IMR-90 (cell line): Measurements from ENCODE around the gene MMP14. TPM values are rescaled to one million over a fixed set of nuclear protein-coding genes. Genes with fewer than 3 reads are reported as not detected.
A peak's percentile ranks its signal among the peaks of the same experiment; 100 is the strongest.

ENCODE experiments used
- ATAC-seq: fragments of 200-7000 bp; cut with Tn5 transposase; 2 replicates; pipeline ENCODE4 v1.9.1; 2020; ENCODE audit warnings: low read depth, mild to moderate bottlenecking, moderate library complexity
- BruUV-seq: library from RNA; stranded (reverse); fragments of 400-500 nt; replicated peaks from 2 replicates; lab custom pipeline; 2021; lab: Mats Ljungman, UMichigan
- CTCF ChIA-PET: fragments of 300-600 bp; formaldehyde crosslinking; extraction: SDS; loops from one replicate; lab custom pipeline; 2021; ENCODE audit warnings: antibody characterized with exemption; lab: Yijun Ruan, JAX
- POLR2A ChIA-PET: fragments of 300-600 bp; sonication (Branson Sonifier 250); formaldehyde crosslinking; loops from one replicate; lab custom pipeline; 2022; ENCODE audit warnings: antibody characterized with exemption; ENCODE audit not compliant: unreplicated experiment; lab: Charles Lee
- DNase-seq: peaks from one replicate; pipeline ENCODE4 v3.0.0; 2013
- H2AFZ ChIP-seq: replicated peaks from 2 replicates; pipeline ENCODE3; 2013; ENCODE audit warnings: low read length, mild to moderate bottlenecking; ENCODE audit not compliant: poor library complexity
- H2AK5ac ChIP-seq: 2 replicates; pipeline ENCODE4 v1.6.1; 2013; ENCODE audit warnings: low read depth, low read length, inconsistent platforms
- H2AK9ac ChIP-seq: replicated peaks from 2 replicates; pipeline ENCODE3; 2013; ENCODE audit warnings: mild to moderate bottlenecking, low read depth, low read length, moderate library complexity; ENCODE audit not compliant: poor library complexity
- H2BK120ac ChIP-seq: 2 replicates; pipeline ENCODE4 v1.6.1; 2013; ENCODE audit warnings: low read depth, low read length, inconsistent platforms
- H2BK15ac ChIP-seq: 3 replicates; pipeline ENCODE4 v1.6.1; 2013; ENCODE audit warnings: low read depth, low read length, inconsistent platforms
- H2BK20ac ChIP-seq: 2 replicates; pipeline ENCODE4 v1.6.1; 2013; ENCODE audit warnings: low read depth, mild to moderate bottlenecking, inconsistent platforms, low read length, moderate library complexity
- H2BK5ac ChIP-seq: 2 replicates; pipeline ENCODE4 v1.6.1; 2013; ENCODE audit warnings: mild to moderate bottlenecking, low read depth, low read length, inconsistent platforms; ENCODE audit not compliant: poor library complexity, severe bottlenecking
- H3K14ac ChIP-seq: replicated peaks from 2 replicates; pipeline ENCODE4 v1.6.1; 2013; ENCODE audit warnings: low read depth, low read length, inconsistent platforms
- H3K18ac ChIP-seq: 2 replicates; pipeline ENCODE4 v1.6.1; 2013; ENCODE audit warnings: low read depth, low read length, control low read depth
- H3K23ac ChIP-seq: 2 replicates; pipeline ENCODE4 v1.6.1; 2013; ENCODE audit warnings: low read depth, low read length, inconsistent platforms
- H3K27ac ChIP-seq: 2 replicates; pipeline ENCODE4 v1.5.1; 2013; ENCODE audit warnings: mild to moderate bottlenecking, control low read depth, low read length; ENCODE audit not compliant: insufficient read depth
- H3K27me3 ChIP-seq: 2 replicates; pipeline ENCODE4 v1.6.1; 2013; ENCODE audit warnings: low read length; ENCODE audit not compliant: control insufficient read depth, insufficient read depth
- H3K36me3 ChIP-seq: 2 replicates; pipeline ENCODE4 v1.6.1; 2013; ENCODE audit warnings: low read length, mixed read lengths; ENCODE audit not compliant: control insufficient read depth, insufficient read depth
- H3K4ac ChIP-seq: 2 replicates; pipeline ENCODE4 v1.6.1; 2013; ENCODE audit warnings: low read depth, low read length, inconsistent platforms
- H3K4me1 ChIP-seq: 2 replicates; pipeline ENCODE4 v1.6.1; 2013; ENCODE audit warnings: low read length, mixed read lengths; ENCODE audit not compliant: control insufficient read depth, insufficient read depth
- H3K4me2 ChIP-seq: 2 replicates; pipeline ENCODE4 v1.6.1; 2013; ENCODE audit warnings: low read depth, mild to moderate bottlenecking, control low read depth, low read length, moderate library complexity
- H3K4me3 ChIP-seq: 2 replicates; pipeline ENCODE4 v1.5.1; 2013; ENCODE audit warnings: low read depth, mild to moderate bottlenecking, control low read depth, low read length, moderate library complexity; ENCODE audit not compliant: insufficient read depth
- H3K56ac ChIP-seq: 2 replicates; pipeline ENCODE4 v1.6.1; 2013; ENCODE audit warnings: low read length, inconsistent platforms; ENCODE audit not compliant: insufficient read depth; ENCODE audit errors: extremely low read depth
- H3K79me1 ChIP-seq, 2 experiments: 2 replicates each; pipeline ENCODE4 v1.6.1; 2013; ENCODE audit warnings: low read length in 2 of 2, inconsistent platforms in 1 of 2, low read depth in 1 of 2
- H3K9ac ChIP-seq: 2 replicates; pipeline ENCODE4 v1.6.1; 2013; ENCODE audit warnings: low read depth, low read length, control low read depth
- H3K9me1 ChIP-seq: 2 replicates; pipeline ENCODE4 v1.6.1; 2013; ENCODE audit warnings: low read length, inconsistent platforms; ENCODE audit not compliant: insufficient read depth
- H3K9me3 ChIP-seq: 2 replicates; pipeline ENCODE4 v1.6.1; 2013; ENCODE audit warnings: low read length; ENCODE audit not compliant: control insufficient read depth, insufficient read depth
- H4K20me1 ChIP-seq: 2 replicates; pipeline ENCODE4 v1.6.1; 2013; ENCODE audit warnings: low read length, inconsistent platforms; ENCODE audit not compliant: insufficient read depth
- H4K5ac ChIP-seq: 2 replicates; pipeline ENCODE4 v1.6.1; 2013; ENCODE audit warnings: mild to moderate bottlenecking, low read depth, low read length, control low read depth
- H4K8ac ChIP-seq, 2 experiments: 2 replicates each; pipeline ENCODE4 v1.6.1; 2013; ENCODE audit warnings: low read depth in 2 of 2, low read length in 2 of 2, control low read depth in 1 of 2, inconsistent platforms in 1 of 2
- H4K91ac ChIP-seq: 2 replicates; pipeline ENCODE4 v1.6.1; 2013; ENCODE audit warnings: low read depth, low read length, inconsistent platforms; ENCODE audit not compliant: insufficient read depth
- BHLHE40 ChIP-seq: fragments of 150-350 bp; IDR thresholded peaks from 2 replicates; pipeline ENCODE4 v1.6.1; 2016; ENCODE audit warnings: mild to moderate bottlenecking, low read depth, low read length
- CEBPB ChIP-seq: IDR thresholded peaks from 2 replicates; pipeline ENCODE4 v1.6.1; 2012; ENCODE audit warnings: low read depth, low read length, improper control_type of control experiment
- CHD1 ChIP-seq: IDR thresholded peaks from 2 replicates; pipeline ENCODE4 v1.6.1; 2012; ENCODE audit warnings: low read depth, low read length, improper control_type of control experiment
- FOS ChIP-seq: fragments of 150-350 bp; IDR thresholded peaks from 2 replicates; pipeline ENCODE4 v1.6.1; 2016; ENCODE audit warnings: low read depth, low read length
- MAFK ChIP-seq: IDR thresholded peaks from 2 replicates; pipeline ENCODE4 v1.6.1; 2012; ENCODE audit warnings: low read depth, low read length, improper control_type of control experiment
- MAZ ChIP-seq: IDR thresholded peaks from 2 replicates; pipeline ENCODE4 v1.6.1; 2012; ENCODE audit warnings: low read depth, mild to moderate bottlenecking, low read length, improper control_type of control experiment, moderate library complexity, borderline replicate concordance
- MXI1 ChIP-seq: IDR thresholded peaks from 2 replicates; pipeline ENCODE4 v1.6.1; 2012; ENCODE audit warnings: low read depth, mild to moderate bottlenecking, low read length, moderate library complexity, borderline replicate concordance
- POLR2A ChIP-seq: IDR thresholded peaks from 2 replicates; pipeline ENCODE4 v1.6.1; 2012; ENCODE audit warnings: mild to moderate bottlenecking, low read depth, low read length
- RAD21 ChIP-seq: IDR thresholded peaks from 2 replicates; pipeline ENCODE4 v1.6.1; 2012; ENCODE audit warnings: low read length, improper control_type of control experiment
- RCOR1 ChIP-seq: IDR thresholded peaks from 2 replicates; pipeline ENCODE4 v1.6.1; 2012; ENCODE audit warnings: mild to moderate bottlenecking, low read length, improper control_type of control experiment; ENCODE audit not compliant: insufficient replicate concordance
- RFX5 ChIP-seq: IDR thresholded peaks from 2 replicates; pipeline ENCODE4 v1.8.0; 2012; ENCODE audit warnings: low read depth, mild to moderate bottlenecking, low read length, moderate library complexity
- SMC3 ChIP-seq: fragments of 150-350 bp; IDR thresholded peaks from 2 replicates; pipeline ENCODE4 v1.6.1; 2016; ENCODE audit warnings: low read depth, mild to moderate bottlenecking, antibody characterized with exemption, low read length, moderate library complexity
- WGBS, 2 experiments: methylation state at CpG; one replicate each; pipeline versions ENCODE4 v1.1.5 to v1.1.7; 2013; ENCODE audit warnings: missing lambda C conversion rate in 2 of 2; ENCODE audit not compliant: insufficient read length in 1 of 2; ENCODE audit errors: extremely low coverage in 2 of 2; 5-methylcytosine and 5-hydroxymethylcytosine counted together
- dilution Hi-C: fragments of 300-500 bp; cut with HindIII; formaldehyde crosslinking; loops from one replicate; pipeline ENCODE4 v1.14.3; 2018; ENCODE audit warnings: low sequenced_read_pairs; ENCODE audit not compliant: unreplicated experiment
- in situ Hi-C: fragments of 300-500 bp; cut with MboI; formaldehyde crosslinking; loops from 3 replicates; pipeline ENCODE4 v1.14.3; 2019; ENCODE audit warnings: low sequenced_read_pairs, inconsistent platforms, mixed read lengths
- intact Hi-C: fragments of 100-400 bp; cut with micrococcal nuclease; formaldehyde crosslinking; loops from 2 replicates; pipeline ENCODE4 v1.10.0; 2022
- polyA plus RNA-seq, 3 experiments: library from polyadenylated mRNA; depleted of rRNA; stranded (reverse); fragments of >200 nt; gene quantifications; 2 replicates each; pipeline ENCODE4 v1.2.3, GENCODE V29; 2012; ENCODE audit warnings: low replicate concordance in 1 of 3
- total RNA-seq: library from RNA; depleted of rRNA; stranded (reverse); fragments of >200 nt; gene quantifications from 2 replicates; pipeline ENCODE4 v1.2.3, GENCODE V29; 2012
- TF ChIP-seq, protein P1 (sequence below): conservative IDR thresholded peaks from 2 replicates; pipeline ENCODE4 v1.5.1; 2012; ENCODE audit warnings: mild to moderate bottlenecking, low read depth, low read length, improper control_type of control experiment
- TF ChIP-seq, protein P2 (sequence below): fragments of 150-350 bp; IDR thresholded peaks from 2 replicates; pipeline ENCODE4 v1.6.1; 2017; ENCODE audit warnings: mild to moderate bottlenecking, antibody characterized with exemption, low read length, low read depth

MMP14 gene
- total and polyA plus RNA-seq, 2 of the 4 experiments (the other 2 are of a cell fraction) = 156 to 315 TPM

DNA sequence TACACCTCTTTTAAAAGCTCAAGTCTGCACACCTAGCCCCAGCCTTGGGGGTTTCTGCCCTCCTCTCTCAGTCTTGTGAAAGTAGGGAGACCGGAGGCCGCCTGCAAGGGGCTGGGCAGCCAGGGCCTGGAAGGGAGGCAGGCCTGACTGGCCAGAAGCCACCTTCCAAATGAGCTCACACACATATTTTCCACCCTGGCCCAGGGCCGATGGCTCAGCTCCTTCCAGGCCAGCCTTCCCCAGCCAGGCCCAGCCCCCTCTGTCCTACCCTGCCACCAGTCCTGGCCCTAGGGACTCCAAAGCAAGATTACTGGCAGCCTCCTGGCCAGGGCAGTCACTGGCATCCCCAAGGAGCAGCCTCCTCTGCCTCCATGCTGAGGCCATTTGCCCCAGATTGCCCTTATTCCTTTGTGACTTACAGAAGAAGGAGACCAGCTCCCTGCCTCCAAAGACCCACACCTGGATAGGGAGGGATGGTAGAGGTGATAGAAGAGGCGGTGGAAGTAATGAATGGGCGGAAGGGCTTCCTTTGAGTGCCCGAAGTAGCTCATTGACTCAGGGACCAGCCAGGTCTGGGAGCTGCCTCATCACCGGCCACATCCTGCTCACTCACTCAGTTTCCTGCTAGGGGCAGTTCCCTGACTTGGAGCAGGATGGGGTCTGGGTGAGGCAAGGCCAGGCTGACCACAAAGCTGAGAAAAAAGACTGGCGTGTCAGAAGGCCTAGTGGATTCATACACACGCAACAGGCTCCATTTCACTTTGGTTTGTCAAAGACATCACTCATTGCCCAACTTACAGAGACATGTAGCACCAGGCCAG lies 14.8 kb downstream of the MMP14 start:
- Histone ChIP-seq H3K23ac (peak overlapping the region; percentile 99), H3K9me3 (no peaks in the 10 kb centered on the region), H3K27me3 (no peaks in the 10 kb centered on the region), H2BK20ac (peak overlapping the region; percentile 97), H2BK15ac (peak overlapping the region; percentile 97), H4K91ac (peak overlapping the region; percentile 99), H4K20me1 (peaks cover 7% of the 10 kb centered on the region; the same call in 1 of the 2 replicates), H3K4me1 (peaks cover 47% of the 10 kb centered on the region), H3K56ac (peak overlapping the region; percentile 95), H3K79me1 (peaks cover 4 to 41% of the 10 kb centered on the region in 2 experiments; a peak in 3 of 4 replicates), H3K14ac (peak overlapping the region; percentile 98), H3K4me2 (peak overlapping the region; percentile 56), H2AFZ (peak overlapping the region; percentile 71), H3K36me3 (peaks cover 9% of the 10 kb centered on the region; the same call in 1 of the 2 replicates), H3K9ac (peak overlapping the region; percentile 70), H3K27ac (peak overlapping the region; percentile 97), H2BK5ac (peak overlapping the region; percentile 98), H3K4me3 (no peak overlapping the region), H3K18ac (peak overlapping the region; percentile 95), H2BK120ac (peak overlapping the region; percentile 98), H4K5ac (peak overlapping the region; percentile 91), H2AK9ac (peak overlapping the region; percentile 99), H3K4ac (peak overlapping the region; percentile 99), H4K8ac (peak overlapping the region; percentile 92 to 97), H3K9me1 (peaks cover 27% of the 10 kb centered on the region), H2AK5ac (peak overlapping the region; percentile 99)
- no TSS peak for BruUV-seq
- in situ Hi-C loops = loop anchor here (25.0 kb wide), 1 partner anchor 464 kb away; no protein-coding TSS in a partner anchor
- ATAC-seq (peak; percentile 50), DNase-seq (peak; percentile 98)
- ChIA-PET POLR2A (interaction anchor here (0.6 to 2.4 kb wide), 6 partner anchors 10 to 35 kb away, joined by 3 to 25 read pairs (median 4); partner anchors contain the start of gene MMP14), CTCF (interaction anchor here (0.6 to 6.8 kb wide), 6 partner anchors 14 to 471 kb away, joined by 3 to 60 read pairs (median 4); partner anchors contain the start of gene MMP14)
- dilution Hi-C loops = no loop called here
- intact Hi-C loops = loop anchor here (5.0 kb wide), 1 partner anchor 464 kb away; no protein-coding TSS in a partner anchor
- 0% methylated on average over 1 of the region's 9 CpGs; no CpG with 5 or more reads in 1 of the 2 experiments for WGBS, 2 experiments
- TF ChIP-seq CEBPB (peak; percentile 94), RFX5 (no peak), CHD1 (no peak), MAZ (peak; percentile 36; the same call in 1 of the 2 replicates), FOS (peak; percentile 72), RAD21 (peak; percentile 13; the same call in 1 of the 2 replicates), MAFK (no peak), POLR2A (peak; percentile 77), MXI1 (0 out of 2 replicates have a peak, but pooled peaks have one; percentile 29), SMC3 (0 out of 2 replicates have a peak, but pooled peaks have one; percentile 5), BHLHE40 (peak; percentile 5; the same call in 1 of the 2 replicates), RCOR1 (peak; percentile 78)
- TF ChIP-seq, protein P1, sequence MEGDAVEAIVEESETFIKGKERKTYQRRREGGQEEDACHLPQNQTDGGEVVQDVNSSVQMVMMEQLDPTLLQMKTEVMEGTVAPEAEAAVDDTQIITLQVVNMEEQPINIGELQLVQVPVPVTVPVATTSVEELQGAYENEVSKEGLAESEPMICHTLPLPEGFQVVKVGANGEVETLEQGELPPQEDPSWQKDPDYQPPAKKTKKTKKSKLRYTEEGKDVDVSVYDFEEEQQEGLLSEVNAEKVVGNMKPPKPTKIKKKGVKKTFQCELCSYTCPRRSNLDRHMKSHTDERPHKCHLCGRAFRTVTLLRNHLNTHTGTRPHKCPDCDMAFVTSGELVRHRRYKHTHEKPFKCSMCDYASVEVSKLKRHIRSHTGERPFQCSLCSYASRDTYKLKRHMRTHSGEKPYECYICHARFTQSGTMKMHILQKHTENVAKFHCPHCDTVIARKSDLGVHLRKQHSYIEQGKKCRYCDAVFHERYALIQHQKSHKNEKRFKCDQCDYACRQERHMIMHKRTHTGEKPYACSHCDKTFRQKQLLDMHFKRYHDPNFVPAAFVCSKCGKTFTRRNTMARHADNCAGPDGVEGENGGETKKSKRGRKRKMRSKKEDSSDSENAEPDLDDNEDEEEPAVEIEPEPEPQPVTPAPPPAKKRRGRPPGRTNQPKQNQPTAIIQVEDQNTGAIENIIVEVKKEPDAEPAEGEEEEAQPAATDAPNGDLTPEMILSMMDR = no peak
- TF ChIP-seq, protein P2, sequence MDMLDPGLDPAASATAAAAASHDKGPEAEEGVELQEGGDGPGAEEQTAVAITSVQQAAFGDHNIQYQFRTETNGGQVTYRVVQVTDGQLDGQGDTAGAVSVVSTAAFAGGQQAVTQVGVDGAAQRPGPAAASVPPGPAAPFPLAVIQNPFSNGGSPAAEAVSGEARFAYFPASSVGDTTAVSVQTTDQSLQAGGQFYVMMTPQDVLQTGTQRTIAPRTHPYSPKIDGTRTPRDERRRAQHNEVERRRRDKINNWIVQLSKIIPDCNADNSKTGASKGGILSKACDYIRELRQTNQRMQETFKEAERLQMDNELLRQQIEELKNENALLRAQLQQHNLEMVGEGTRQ = no peak
